GM19372 (cell line): ENCODE data around the gene HUNK.
"Not testable (repeated sequence)": the region's sequence is repeated elsewhere in the genome, so short reads cannot be mapped to it uniquely, and the experiment has no call there.

Experiments used
- ATAC-seq: cut with Tn5 transposase; IDR thresholded peaks from one replicate; pipeline ENCODE4 v1.9.1; 2021; ENCODE audit warnings: mild to moderate bottlenecking, low read depth, moderate library complexity; ENCODE audit not compliant: unreplicated experiment

HUNK gene

DNA sequence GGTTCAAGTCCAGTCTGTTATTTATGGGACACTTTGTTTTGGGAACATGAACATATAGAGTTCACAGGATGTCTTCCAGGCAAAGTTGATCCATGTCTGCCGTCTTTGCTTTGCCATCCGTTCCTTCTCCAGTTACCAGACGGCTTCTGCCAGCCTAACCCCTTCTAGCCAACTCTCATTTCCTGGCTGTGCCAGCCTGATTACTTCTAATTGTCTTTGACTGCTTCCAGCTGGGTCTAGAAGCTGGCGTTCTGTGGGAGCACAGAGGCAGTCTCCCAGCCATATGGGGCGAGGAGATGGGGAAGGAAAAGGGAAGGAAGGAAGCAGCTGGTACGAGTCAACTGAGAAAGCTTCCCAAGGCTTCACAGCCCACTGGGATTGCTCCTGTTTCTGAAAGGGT lies 3.1 kb upstream of the HUNK start:
- no peak for ATAC-seq

DNA sequence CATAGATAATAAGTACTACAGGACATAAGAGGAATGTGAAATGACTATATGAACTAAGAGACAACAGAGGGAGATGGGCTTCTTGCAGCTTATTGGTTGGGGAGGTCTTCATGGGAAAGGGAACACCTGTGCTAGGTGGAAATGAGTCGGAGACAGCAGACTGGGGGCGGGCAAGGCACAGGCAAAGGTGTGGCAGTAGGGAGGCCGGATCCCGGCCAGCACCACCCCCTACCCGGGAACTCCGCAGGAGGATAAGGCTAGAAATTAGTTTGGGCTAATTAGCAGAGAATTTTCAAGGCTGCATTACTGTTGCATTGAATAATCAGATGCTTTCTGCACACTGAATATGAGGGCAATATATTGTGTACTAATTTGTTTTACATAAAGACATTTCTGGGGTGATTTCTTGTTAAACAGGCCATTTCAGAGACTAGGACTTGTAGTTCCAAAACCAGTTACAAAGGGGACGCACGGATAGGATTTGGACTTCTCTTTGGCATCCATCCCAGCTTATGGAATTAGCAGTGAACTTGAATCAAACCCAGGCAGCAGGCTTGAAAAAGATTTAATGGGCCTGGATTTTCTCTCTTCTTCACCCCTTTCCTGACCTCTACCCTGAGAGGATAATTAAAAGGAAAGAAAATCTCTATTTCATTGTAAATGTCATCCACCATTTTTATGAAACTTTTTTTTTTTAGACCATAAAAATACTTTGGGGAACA lies 2.2 kb upstream of the HUNK start:
- no peak for ATAC-seq

DNA sequence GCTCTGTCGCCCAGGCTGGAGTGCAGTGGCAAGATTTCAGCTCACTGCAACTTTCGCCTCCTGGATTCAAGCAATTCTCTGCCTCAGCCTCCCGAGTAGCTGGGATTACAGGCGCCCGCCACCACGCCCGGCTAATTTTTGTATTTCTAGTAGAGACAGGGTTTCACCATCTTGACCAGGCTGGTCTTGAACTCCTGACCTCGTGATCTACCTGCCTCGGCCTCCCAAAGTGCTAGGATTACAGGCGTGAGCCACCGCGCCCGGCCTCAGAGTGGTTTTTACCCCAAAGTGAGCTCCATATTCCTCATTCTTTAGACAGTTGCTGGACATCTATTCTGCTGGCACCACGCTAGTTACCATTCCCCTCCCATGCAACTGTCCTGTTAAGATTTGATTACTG lies 1.4 kb upstream of the HUNK start:
- not testable (repeated sequence) for ATAC-seq

DNA sequence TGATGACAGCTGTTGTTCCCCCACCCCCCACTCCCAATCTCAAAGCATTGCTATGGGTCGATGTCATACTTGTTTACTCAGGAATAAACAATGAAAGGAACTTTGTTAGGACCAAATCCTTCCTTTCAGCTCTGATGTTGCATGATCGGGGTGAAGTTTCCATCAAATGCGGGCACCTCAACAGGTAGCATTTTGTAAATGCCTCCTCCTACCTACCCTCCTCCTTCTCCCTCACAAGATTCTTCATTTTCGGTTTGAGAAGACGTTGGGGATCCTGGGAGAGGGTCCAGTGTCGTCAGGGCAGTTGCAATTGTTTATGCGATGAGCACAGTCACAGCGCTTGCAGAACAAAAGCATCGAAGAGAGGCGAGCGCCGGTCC lies 758 bp upstream of the HUNK start:
- ATAC-seq: no peak

DNA sequence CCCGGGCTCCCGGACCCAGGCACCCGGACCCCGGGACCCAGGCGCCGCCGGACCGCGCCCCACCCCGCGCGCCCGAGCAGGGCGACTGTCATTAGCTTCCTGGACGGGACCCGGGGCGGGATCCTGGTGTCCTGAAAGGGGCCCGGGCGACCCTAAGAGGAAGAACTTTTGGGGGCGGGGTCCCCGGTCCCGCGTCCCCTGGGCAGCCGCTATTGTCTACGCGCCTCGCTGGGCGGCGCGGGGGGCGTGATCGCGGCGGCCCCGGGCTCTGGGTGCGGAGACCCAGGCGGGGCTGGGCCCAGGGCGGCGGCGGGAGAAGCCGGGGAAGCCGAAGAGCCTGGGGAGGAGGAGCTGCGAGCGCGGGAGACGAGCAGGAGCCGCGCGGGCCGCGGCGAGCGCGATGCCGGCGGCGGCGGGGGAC lies 465 bp downstream of the HUNK start:
- ATAC-seq: no peak

DNA sequence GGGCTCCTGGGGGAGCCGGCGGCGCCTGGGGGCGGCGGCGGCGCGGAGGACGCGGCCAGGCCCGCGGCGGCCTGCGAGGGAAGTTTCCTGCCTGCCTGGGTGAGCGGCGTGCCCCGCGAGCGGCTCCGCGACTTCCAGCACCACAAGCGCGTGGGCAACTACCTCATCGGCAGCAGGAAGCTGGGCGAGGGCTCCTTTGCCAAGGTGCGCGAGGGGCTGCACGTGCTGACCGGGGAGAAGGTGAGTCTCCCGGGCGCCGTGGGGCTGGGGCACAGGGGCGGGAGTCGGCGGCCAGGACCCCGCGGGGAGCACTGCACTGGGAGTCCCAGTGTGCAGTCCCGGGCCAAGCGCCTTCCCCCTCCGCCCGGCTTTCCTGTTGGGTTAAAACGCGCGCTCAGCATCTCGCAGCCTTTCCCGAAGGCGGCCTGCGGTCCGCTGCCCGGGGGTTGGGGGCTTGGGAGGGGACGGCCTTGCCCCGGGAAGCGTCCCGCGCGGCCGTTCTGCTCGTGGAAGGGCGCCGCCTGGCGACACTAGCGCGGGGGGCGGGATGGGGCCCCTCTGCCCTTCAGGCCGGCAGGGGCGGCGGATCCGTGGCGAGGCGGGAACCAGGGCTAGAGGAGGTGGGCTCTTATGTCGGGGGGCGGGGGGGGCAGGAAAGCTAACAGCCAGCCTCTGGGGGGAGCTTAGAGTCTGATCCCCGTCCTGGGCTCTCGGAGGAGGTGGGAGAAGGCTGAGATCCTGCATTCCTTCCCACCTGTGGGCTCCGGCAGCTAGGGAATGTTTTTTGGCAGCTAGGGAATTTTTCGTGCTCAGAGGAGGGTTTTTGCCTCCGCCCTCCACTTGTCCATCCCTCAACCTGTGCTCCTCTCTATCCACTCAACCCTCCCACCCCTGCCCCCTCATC lies 1.1 kb downstream of the HUNK start:
- no peak for ATAC-seq

DNA sequence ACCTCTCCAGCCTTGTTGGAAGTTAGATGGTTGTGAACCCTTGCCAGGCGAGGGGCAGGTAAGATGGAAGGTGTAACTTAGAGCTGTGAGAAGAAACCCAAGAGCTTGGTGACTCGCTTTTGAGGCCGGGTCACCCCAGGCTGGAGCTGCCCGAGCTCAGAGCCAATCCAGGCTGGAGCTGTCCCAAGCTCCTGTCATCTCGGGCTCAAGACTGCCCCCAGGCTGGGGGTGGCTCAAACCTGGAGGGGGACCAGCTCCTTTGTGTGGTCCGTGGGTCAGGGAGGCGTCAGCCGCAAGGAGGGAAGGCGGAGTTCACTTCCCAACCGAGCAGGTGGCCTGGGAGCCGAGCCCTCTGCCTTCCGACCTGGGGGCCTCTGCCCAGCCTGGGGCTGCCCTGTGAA lies 2.0 kb downstream of the HUNK start:
- no peak for ATAC-seq

DNA sequence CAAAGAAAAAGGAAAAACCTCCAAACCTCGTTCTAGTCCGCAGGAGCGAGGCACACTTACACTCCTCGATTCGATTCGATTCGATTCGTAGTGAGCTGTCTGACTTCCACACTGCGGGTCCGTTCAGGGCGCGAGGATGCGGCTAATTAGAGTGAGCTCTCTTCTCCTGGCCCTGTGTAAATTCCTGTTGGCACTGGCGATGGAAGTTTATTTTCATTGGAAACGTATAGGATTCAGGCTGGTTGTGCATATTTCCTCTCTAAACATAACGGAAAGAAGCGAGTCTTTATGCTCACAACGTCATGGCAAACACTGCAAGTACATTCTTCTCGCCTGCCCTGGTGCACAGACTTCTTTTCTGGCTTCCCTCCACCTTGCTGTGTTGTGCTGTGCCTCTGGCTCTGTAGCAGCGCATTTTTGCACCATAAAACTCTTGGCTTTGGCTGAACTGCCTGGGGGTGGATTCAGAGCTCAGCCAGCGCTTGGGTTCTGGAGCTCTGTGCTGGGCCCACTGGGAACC lies 2.7 kb downstream of the HUNK start:
- ATAC-seq: no peak

DNA sequence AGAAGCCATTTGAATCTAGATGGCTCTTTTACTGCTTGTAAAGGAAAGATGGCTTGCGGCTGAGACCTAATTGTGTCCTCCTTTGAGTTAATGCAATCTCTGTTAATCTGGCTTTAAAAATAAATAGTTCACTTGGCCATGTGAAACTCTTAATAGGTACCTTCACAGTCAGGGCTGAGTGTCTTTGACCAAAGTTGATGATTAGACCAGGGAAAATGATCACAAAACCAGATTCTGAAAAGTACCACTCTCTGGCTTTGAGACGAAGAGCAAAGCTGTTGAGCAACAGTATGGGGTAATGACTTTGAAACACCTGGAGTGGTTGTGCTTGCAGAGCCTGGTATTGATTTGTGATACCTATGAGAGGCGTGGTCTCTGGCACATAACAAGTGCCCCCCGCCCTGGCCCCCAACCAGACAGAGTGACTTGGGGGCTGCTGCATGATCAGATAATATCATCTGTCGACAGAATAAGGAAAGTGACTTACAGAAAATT lies 4.7 kb downstream of the HUNK start:
- ATAC-seq: no peak

DNA sequence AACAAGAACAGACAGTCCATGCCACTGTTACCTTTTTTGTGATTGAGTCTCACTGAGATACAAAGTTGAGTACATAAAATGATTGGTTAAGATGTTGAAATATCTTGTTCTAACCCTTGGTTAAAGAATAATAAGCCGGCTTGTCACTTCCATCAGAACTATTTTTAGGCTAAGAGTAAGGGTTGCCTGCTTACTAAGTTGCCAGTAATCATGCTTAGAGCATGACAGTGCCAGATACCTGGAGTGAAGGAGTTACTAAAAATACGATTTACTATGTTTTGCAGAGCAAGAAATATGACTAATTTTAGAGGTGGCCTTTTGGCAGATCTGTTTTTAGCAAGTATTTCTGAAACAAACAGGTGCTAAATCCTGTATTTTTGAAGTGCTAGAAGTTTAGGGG lies 6.0 kb downstream of the HUNK start:
- ATAC-seq: no peak

DNA sequence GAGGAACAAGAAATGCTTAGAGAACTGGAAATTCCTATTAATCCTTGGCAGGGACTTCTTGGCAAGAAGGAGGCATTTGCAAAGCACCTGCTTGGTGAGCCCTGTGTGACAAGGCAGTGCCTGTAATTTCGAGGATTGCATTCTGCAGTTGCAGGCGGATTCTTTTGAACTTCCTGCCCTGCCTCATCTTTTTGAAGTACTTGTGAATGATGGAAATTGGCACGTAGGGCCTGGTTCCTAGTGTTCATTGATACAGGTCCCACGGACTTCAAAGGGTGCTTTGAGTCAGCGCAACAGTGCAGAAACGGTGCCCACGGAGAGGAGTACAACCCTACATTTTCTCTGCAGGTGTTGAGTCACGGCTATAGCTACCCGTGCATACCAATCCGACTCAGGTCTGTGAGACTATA lies 6.4 kb downstream of the HUNK start:
- no peak for ATAC-seq

DNA sequence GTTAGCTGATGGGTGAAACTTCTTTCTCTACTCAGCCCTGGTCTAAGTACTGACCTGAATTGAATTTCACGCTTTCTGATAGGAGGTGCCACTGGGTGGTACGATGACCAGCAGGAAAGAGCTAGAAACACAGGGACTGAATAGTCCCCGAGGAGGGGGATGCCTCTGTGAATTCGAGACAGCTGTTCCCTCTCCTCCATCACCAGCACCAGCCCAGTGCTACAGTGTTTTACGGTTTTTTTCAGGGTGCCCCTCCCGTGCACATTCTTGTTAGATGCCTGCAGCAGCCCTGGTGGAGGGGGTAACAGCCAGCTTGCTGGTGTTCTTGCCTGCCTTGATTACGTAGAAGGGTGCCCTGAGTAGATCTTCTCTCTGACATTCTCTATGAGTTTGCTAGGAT lies 7.1 kb downstream of the HUNK start:
- no peak for ATAC-seq

DNA sequence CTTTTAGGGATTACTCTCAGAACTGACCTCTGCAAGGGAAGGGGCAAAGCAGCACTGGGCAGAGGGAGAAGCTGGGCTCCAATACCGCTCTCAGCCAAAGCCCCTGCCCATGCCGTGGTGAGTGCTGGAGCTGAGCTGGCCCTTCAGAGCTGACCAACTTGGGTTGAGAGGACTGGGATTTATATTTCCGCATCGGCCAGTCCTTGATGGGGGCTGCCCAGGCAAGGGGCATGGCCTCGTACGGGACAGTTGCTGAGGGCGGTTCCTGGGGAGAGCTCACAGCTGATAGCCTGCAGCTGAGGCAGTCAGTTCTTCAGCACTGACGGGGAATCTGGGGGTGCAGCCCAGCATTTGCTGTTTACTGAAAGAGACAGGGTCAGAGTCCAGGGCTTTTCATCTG lies 8.0 kb downstream of the HUNK start:
- no peak for ATAC-seq

DNA sequence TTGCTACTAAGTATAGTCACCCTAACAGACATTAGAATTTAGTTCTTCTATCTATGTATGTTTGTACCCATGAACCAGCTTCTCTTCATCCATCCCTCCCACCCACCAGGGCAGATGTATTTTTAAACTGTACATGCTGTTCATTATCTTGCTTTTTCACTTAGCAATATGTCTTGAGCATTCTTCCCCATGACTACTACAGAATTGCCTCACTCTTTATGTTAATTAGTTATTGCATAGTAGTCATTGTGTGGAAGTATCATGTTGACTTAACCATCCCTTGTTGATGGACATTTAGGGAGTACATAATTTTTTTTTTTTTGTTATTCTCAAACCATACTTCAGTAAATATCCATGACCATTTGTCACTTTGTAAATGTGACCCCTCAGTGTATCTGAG lies 9.9 kb downstream of the HUNK start:
- no peak for ATAC-seq

DNA sequence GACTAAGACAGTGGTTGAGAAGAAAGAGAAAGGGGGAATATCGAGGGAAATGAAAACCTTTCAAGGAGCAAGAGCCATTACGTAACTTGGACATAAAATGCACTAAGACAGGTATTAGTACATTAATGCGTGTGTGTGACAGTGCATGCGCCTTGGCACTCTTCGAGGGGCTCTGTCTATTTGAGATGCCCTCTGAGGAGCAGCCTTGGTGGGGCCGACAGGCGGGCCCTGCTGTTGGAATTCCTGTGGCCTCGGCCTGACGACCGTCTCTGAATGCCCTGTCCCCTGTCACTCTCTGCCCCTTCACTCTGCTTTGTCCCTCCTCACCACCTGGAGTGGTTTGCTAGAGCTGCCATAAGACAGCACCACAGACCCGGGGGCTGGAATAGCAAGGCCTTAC lies 12.3 kb downstream of the HUNK start:
- ATAC-seq: no peak

DNA sequence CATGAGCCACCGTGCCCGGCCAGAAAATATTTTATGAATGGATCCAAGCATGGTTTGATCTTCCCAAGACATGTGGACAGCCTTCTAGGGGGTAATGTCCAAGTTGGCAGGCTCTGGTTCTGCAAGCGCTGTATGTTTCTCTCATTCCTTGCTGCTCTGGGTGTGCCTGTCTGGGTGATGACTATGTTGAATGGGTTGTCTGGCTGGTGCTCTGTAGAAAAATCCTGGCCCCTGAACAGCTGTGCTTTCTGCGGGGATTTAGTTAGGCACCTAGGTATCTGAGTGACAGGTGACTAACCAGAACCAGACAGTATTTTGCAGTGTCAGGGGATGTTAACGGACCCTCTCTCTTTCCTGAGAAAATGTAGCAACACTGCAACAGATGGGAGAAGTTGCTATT lies 14.1 kb downstream of the HUNK start:
- no peak for ATAC-seq

DNA sequence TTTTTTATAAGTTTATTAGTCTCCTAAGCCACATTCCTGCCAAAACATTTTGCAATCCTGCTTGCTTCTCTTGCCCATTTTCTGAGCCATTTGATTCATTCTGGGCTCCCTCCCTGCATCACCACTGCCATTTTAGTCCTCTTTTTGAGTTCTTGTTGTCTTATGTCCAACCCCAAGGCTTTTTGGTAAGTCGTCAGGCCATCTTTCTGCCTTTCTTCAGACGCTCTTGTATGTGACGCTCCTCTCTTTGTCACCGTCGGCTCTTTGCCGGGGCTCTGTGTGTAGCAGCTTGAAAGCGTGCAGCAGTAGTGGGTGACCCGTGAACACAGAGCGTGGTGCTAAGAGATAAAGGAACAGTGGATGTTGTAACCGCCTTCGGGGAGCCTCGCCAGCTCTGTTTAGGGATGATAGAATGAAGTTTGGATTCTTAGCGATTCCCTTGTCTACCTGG lies 14.6 kb downstream of the HUNK start:
- ATAC-seq: no peak

DNA sequence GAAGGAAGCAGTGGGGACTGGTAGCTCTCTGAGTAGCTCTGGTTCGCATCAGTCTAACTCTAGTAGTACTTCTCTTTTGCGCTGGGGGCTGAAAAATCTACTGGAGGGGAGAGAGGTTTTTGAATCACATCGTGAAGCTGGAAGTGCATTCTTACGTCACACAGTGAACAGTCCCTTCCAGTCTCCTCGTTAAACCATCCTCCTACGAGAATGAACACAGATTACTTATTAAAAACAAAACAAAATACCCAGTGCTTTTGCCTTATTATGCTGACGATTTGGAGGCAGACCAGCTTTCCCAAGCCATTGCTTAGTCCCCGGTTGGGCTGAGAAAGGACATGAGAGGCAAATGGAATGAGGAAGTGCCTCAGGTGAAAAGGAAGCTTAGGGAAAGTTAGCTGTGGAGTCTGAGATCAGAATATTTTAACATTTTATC lies 16.1 kb downstream of the HUNK start:
- no peak for ATAC-seq

DNA sequence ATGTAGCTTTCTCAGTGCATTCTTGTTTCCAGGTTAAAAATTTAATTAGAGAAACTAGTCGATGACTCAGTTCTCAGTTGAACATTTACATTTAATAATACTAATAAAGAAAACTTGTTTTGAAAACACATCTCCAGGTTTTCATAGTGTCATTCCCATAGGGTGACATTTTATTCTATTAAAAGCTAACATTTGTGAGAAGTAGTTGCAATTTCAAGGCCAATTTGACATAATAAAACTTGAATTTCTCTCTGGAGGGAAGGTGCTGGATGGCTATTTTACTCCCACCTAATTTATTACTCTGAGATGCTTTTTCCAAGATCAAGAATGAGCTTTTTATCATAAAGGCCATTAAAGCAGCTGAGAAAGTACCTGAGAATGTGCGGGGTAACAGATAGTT lies 16.6 kb downstream of the HUNK start:
- no peak for ATAC-seq

DNA sequence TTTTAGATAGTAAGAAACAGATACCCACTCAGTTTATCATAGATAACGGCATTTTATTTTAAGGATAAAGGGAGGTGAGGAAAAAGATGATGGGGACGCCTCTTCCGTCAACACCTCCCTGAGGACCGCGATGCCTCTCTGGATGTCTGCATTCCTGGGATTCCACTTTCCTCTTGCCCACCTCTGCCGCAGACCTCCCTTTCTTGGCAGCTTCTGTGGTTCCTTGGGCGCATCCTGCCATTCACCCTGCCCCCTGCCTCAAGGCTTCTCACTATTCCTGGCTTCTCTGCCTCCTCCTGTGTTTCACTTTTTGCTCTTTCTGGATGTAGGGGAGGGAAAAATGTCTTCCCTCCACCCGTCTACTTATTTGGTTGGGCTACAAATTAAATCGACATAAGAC lies 19.9 kb downstream of the HUNK start:
- ATAC-seq: no peak

DNA sequence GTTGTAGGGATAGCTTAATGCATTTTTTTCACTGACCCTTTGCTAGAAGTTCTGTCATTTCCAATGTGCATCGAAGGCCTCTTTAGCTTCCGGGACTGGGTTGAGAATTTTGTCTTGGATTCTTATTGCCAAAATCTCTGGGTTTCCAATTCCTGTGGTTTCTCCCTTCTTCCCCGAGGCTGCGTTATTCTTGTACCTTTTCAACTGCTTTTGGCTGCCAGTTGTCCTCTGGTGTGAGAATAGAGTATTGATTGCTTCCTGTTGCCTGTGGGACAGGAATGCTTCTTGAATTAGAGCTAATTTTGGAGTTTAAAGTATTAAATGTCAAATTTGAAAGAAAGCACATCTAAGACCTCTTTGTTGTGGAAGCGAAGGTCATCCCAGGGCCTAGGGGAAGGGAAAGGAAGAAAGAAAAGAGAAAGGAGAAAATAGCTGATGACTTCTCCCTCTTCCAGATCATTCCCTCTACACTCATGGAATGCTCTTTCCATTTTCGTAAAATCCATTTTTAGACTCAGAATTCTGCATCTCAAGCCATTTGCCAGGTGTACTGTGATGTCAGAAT lies 21.1 kb downstream of the HUNK start:
- ATAC-seq: no peak
